Testis (tissue), 3 donors: ENCODE data around the gene NUP214. TPM values are rescaled to one million over a fixed set of nuclear protein-coding genes. Genes with fewer than 3 reads are reported as not detected.

Experiments used
- DNase-seq: peaks from one replicate; pipeline ENCODE4 v3.0.0-alpha.2; 2019
- H3K27ac ChIP-seq, 2 donors: fragments of 200-600 bp; sonication (generic); one replicate each; pipeline ENCODE4 v1.5.1; 2019
- H3K27me3 ChIP-seq: fragments of 200-600 bp; sonication (generic); one replicate; pipeline ENCODE4 v1.5.1; 2019
- H3K36me3 ChIP-seq: fragments of 200-600 bp; sonication (generic); one replicate; pipeline ENCODE4 v1.5.1; 2017; ENCODE audit warnings: low read depth; ENCODE audit errors: missing control alignments
- H3K4me1 ChIP-seq: fragments of 200-600 bp; sonication (generic); one replicate; pipeline ENCODE4 v1.5.1; 2019
- H3K4me3 ChIP-seq, 2 donors: fragments of 200-600 bp; sonication (generic); one replicate each; pipeline ENCODE4 v1.5.1; 2017 to 2019
- H3K9me3 ChIP-seq: fragments of 200-600 bp; sonication (generic); one replicate; pipeline ENCODE4 v1.5.1; 2017
- POLR2A ChIP-seq: fragments of 450-650 bp; IDR thresholded peaks from one replicate; pipeline ENCODE4 v1.6.1; 2017; ENCODE audit warnings: antibody characterized with exemption, mild to moderate bottlenecking, moderate library complexity
- WGBS, 2 donors: methylation state at CpG; one replicate each; pipeline ENCODE4 v1.1.5; 2018; 5-methylcytosine and 5-hydroxymethylcytosine counted together
- intact Hi-C: fragments of 100-400 bp; cut with DNase I; formaldehyde crosslinking; loops from one replicate; pipeline ENCODE4 v1.15.1; 2023; ENCODE audit warnings: low total_unique reads
- polyA plus RNA-seq: library from polyadenylated mRNA; stranded (reverse); fragments of 350-450 nt; fragmentation: Illumina TruSeq; extraction: RNeasy Lipid Tissue Mini Kit (QIAGEN cat#74804); gene quantifications from one replicate; pipeline ENCODE4 v1.2.3, GENCODE V29; 2014; ENCODE audit warnings: low read depth, low replicate concordance; ENCODE audit not compliant: insufficient read depth
- total RNA-seq, 2 donors: library from RNA; depleted of rRNA; stranded (reverse); fragments of >200 nt; gene quantifications; one replicate each; pipeline ENCODE4 v1.2.3, GENCODE V29; 2016
- TF ChIP-seq, protein P1 (sequence below), 3 experiments: fragments of 450-650 bp in 2 of 3; fragments of 200-600 bp in 1 of 3; sonication (generic) in 1 of 3; IDR thresholded peaks; one replicate each; pipeline ENCODE4 v1.5.1; 2016 to 2019; ENCODE audit warnings: antibody characterized with exemption in 3 of 3, mild to moderate bottlenecking in 2 of 3, moderate library complexity in 1 of 3

Gene NUP214
- total and polyA plus RNA-seq, 3 donors from 2014 or later, result 190 to 250 (median 237) TPM

GRCh38 chr9:131258698-131259431, 133.5 kb downstream of the NUP214 start:
- 82 to 86% methylated on average over 22 to 25 of the region's 25 CpGs for WGBS, 2 donors
- Histone ChIP-seq H3K27ac (no peak overlapping the region), H3K4me1 (peaks cover 18% of the 10 kb centered on the region), H3K9me3 (no peaks in the 10 kb centered on the region), H3K4me3 (no peak overlapping the region), H3K36me3 (no peaks in the 10 kb centered on the region), H3K27me3 (no peaks in the 10 kb centered on the region)
- intact Hi-C loops, result no loop called here
- DNase-seq, result no peak
- no peak for TF ChIP-seq POLR2A
- TF ChIP-seq, protein P1, sequence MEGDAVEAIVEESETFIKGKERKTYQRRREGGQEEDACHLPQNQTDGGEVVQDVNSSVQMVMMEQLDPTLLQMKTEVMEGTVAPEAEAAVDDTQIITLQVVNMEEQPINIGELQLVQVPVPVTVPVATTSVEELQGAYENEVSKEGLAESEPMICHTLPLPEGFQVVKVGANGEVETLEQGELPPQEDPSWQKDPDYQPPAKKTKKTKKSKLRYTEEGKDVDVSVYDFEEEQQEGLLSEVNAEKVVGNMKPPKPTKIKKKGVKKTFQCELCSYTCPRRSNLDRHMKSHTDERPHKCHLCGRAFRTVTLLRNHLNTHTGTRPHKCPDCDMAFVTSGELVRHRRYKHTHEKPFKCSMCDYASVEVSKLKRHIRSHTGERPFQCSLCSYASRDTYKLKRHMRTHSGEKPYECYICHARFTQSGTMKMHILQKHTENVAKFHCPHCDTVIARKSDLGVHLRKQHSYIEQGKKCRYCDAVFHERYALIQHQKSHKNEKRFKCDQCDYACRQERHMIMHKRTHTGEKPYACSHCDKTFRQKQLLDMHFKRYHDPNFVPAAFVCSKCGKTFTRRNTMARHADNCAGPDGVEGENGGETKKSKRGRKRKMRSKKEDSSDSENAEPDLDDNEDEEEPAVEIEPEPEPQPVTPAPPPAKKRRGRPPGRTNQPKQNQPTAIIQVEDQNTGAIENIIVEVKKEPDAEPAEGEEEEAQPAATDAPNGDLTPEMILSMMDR (IDR thresholded peaks at IDR 0.05), result no peak

DNA sequence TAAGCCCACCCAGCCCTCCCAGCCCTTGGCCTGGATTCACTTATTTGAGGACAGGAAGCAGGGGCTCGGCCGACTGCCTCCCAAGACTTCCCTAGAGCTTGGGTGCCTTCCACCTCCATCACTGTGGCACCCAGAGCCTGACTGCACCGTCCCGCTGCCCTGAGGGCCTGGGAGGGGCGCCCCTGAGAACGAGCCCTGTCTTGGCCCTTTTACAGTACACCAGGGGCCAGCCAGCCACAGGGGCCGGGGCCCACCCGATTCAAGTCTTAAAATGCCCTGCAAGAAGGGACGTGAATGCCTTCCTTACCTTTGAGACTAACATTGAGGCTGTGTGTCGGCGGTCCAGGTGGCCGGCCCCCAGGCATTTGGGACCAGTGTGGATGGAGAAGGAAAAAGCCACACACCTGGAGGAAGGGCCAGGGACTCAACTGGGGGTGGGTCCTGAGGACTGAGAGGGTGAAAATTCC, 134.1 kb downstream of the NUP214 start:
- TF ChIP-seq, protein P1 (IDR thresholded peaks at IDR 0.05), result no peak
- TF ChIP-seq POLR2A, result no peak
- peaks cover 24% of the 10 kb centered on the region for H3K4me1 ChIP-seq
- no peak overlapping the region for H3K4me3 ChIP-seq
- 95 to 96% methylated on average over 4 to 12 of the region's 12 CpGs for WGBS, 2 donors
- no peak for DNase-seq
- no peaks in the 10 kb centered on the region for H3K27me3 ChIP-seq
- intact Hi-C loops, result no loop called here
- H3K36me3 ChIP-seq, result no peaks in the 10 kb centered on the region
- no peak overlapping the region for H3K27ac ChIP-seq
- no peaks in the 10 kb centered on the region for H3K9me3 ChIP-seq

GRCh38 chr9:131259916-131260597, 134.7 kb downstream of the NUP214 start:
- Histone ChIP-seq H3K4me1 (peaks cover 24% of the 10 kb centered on the region), H3K9me3 (no peaks in the 10 kb centered on the region), H3K4me3 (no peak overlapping the region), H3K36me3 (no peaks in the 10 kb centered on the region), H3K27me3 (no peaks in the 10 kb centered on the region), H3K27ac (no peak overlapping the region)
- TF ChIP-seq, protein P1 (IDR thresholded peaks at IDR 0.05), result no peak
- TF ChIP-seq POLR2A, result no peak
- intact Hi-C loops, result no loop called here
- no peak for DNase-seq
- 90% methylated on average over 20 of the region's 20 CpGs for WGBS, 2 donors

- TF ChIP-seq, protein P1 (IDR thresholded peaks at IDR 0.05), result no peak
- TF ChIP-seq POLR2A, result no peak
- H3K4me1 ChIP-seq, result peaks cover 25% of the 10 kb centered on the region
These were observed 135.5 kb downstream of the NUP214 start for GRCh38 chr9:131260751-131261452.

More at GRCh38 chr9:131260751-131261452, 135.5 kb downstream of the NUP214 start:
- Histone ChIP-seq H3K9me3 (no peaks in the 10 kb centered on the region), H3K36me3 (no peaks in the 10 kb centered on the region), H3K27ac (no peak overlapping the region), H3K27me3 (no peaks in the 10 kb centered on the region), H3K4me3 (no peak overlapping the region)
- intact Hi-C loops, result no loop called here
- WGBS, 2 donors, result 96 to 100% methylated on average over 2 to 31 of the region's 33 CpGs
- no peak for DNase-seq
